GM19452 (cell line): ENCODE measurements around the gene C3orf20.

ENCODE experiments used
- ATAC-seq: cut with Tn5 transposase; IDR thresholded peaks from one replicate; pipeline ENCODE4 v1.9.1; 2021; ENCODE audit not compliant: unreplicated experiment

The C3orf20 gene

DNA sequence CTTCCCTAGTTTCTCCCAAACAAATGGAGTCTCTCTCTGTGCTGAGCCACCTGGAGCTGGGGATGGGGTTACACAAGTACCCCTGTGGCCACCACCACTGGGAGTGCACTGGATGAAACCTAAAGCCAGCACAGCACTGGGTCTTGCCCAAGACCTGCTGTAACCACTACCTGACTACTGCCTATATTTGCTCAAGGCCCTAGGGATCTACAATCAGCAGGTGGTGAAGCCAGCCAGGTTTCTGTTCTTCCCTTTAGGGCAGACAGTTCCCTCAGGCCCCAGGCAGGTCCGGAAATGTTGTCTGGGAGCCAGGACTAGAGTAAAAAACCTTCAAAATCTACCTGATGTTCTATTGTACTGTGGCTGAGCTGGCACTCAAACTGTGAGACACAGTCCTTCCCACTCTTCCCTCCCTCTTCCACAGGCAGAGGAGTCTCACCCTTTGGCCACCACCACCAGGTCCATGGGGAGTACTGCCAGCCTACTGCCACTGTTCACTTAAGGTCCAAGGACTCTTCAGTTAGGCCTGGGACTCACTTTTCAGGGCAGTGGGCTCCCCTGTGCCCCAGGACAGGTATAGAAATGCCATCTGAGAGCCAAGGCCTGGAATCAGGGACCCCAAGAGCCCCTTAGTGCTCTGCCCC is 23.8 kb downstream of the C3orf20 start:
- no peak for ATAC-seq

DNA sequence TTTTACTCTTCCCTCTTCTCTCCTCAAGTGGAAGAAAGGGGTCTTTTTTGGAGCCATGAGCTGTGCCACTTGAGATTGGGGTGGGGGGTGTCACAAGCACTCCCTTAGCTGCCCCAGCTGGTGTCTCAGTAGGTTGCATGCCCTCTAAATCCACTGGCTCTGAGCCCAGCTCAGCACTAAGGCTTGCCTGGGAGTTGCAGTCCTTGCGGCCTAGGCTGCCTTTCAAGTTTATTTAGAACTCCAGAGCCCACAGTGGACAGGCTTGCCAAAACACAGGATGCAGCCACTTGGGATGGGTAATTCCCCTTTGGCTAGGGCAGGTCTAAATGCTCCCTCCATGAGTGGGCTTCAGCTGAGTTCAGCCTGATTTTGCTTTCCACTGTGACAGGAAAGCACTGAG is 24.7 kb downstream of the C3orf20 start:
- ATAC-seq: no peak

DNA sequence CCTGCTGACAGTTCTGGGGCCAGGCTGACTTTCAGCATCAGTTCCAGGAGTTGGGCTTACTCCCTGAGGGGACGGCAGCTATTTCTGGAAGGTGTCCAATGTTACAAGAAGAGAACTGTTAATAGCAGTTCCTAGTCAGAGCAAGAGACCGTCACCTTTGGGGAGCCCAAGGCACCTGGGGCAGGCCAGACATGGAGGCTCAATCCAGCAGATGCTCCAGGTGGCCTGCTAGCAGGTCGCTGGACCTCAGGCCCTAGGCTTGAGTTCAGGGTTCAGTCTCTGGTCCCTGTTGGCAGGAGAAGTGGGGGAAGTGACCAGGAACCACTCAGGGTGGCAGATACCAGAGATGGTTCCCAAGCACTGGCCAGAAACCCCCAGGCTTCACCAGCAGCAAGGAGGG is 25.9 kb downstream of the C3orf20 start:
- no peak for ATAC-seq

DNA sequence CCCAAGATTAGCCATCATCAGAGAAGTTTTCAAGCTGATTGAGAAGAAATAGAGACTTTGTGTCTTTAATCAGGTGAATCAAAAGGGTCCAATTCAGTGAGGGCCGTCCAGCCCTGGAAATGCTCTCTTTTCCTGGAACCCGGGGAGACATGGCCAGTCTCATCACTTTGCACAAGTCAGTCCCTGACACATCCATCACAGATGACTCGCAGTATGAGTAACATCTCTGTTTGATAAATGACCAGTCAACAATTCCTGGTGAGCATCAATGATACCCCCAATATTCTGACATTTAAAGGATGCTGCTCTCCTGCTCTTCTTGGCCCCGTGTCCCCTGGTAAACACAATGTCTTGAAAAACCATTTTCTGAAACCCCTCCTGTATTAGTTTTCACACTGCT is 26.7 kb downstream of the C3orf20 start:
- ATAC-seq: no peak

DNA sequence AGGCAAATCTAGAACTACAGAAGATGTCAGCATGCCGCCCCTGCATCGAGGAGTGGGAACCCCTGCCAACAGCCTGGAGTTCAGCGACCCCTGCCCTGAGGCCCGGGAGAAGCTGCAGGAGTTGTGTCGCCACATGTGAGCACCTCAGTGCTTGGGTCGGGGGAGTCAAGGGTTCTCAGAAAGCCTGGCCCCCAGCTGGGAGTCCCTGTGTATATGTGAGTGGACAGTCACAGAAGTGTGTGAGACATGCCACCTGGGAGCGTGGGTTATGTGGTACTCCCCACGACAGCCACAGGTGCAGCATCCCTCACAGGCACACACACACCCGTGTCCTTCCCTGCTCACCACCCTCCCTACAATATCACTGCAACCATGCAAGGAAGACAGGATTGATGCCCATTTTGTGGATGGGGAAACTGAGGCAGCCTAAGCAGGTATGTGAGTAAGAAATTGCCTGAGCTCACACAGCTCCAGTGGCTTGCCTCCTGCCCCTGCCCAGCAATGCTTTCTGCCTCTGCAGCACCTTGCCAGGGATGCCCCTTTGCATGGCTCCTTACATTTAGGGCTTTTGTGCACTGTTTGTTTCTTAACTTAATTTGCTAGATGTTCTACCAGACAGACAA is 28.3 kb downstream of the C3orf20 start:
- ATAC-seq: no peak

DNA sequence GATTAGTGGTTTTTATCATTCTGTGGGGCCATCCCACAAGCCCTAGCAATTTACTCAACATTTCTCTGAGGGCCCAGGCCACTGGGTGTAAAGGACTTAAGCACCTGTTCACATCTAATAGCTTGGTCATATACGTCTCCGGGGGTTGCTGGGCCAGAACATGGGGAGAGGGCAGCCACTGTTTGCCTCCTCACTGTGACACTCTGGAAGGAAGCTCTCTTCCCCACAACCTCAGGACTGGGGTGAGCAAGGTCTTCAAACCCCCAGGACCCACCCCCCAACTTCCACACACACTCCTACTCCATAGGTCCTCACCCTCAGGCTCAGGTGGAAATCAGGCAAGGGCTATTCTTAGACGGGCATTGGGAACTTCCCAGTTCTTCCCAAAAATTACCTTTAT is 28.9 kb downstream of the C3orf20 start:
- ATAC-seq: no peak

DNA sequence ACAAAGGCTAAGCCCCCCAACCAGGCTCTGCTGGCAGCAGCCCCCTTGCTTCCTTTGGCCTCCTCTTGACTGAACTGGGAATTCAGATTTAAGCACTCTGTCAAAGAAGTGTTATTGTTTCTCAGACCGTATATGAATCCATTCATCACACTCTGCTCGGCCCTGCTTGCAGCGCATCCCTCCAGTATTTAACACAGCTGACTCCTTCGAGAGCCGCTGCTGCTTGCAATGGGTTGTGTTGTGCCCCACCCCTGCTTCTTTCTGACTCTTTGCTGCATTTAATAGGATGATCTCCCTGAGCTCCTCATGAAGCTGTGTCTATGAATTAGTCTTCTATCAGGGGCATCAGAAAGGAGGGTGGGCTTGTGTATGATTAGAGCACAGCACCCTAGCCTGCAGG is 31.2 kb downstream of the C3orf20 start:
- no peak for ATAC-seq

DNA sequence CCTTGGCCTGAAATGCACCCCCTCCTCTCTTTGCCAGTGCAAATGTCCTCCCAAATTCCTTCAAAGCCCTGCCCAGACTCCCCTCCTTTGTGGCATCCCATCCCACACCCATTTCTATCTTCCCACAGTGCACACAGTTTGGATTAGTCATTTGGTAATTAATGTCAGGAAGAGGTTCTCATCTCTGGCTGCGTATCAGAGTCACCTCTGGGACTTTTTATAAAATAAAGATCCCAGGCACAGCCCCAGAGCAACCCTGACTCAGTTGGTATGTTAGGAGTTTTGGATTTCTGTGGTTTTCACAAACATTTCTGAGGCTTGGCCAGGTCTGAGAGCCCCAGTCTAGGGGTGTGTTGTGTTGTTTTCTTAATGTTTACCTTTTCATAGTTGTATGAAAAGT is 41.6 kb downstream of the C3orf20 start:
- no peak for ATAC-seq

DNA sequence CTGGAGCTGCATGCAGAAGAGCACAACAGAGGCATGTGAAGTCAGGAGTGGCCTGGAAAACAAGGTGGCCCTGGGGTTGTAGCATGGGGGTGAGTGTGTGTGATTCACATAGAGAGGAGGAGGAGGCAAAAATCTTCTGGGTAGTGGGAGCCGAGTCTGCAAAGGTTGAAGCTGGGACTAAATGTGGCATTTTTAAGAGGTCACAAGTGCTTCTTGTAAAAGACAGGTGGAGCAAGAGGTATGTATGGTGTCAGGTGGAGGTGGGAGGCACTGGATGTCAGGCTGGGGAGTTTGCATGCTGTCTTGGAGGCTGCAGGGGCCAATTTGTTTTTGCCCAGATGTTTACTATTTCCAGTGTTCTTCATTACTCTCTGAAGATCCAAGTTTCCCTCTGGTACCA is 42.4 kb downstream of the C3orf20 start:
- ATAC-seq: no peak

DNA sequence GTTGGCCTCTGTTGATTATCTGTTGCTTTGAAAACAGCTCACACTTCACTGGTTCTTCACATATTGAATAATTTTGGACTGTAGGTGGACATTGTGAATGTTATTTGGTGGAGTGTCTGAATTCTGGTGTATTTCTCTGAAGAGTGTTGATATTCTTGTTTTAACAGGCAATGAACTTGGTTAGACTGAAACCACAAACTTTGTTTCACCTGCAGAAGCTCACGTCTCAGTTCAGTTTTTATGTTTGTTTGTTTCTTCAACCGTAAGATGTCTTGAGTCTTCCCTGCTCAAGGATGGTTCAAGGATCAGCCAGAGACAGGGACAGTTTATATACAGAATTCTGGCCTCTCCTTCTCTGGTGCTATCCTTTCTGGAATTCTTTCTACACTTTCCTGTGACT is 43.6 kb downstream of the C3orf20 start:
- no peak for ATAC-seq

DNA sequence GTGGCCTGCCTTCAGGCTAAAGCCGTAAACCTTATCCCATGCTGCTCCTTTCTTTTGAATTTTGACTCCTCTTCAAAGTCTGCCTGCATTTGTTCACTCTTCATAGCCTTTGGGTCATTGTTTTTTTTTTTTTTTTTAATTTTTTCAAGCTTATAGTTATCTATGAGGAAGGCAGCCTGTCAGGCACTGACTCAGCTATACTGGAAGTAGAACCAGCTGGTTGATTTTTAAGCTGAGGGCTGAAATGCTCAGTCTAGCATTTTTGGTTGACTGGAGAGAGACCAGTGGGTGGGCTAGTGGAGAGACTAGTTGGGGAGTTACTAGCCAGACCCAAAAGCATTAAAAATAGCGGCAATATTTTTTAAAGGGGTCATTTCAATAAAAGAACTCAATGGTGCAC is 44.1 kb downstream of the C3orf20 start:
- ATAC-seq: no peak

DNA sequence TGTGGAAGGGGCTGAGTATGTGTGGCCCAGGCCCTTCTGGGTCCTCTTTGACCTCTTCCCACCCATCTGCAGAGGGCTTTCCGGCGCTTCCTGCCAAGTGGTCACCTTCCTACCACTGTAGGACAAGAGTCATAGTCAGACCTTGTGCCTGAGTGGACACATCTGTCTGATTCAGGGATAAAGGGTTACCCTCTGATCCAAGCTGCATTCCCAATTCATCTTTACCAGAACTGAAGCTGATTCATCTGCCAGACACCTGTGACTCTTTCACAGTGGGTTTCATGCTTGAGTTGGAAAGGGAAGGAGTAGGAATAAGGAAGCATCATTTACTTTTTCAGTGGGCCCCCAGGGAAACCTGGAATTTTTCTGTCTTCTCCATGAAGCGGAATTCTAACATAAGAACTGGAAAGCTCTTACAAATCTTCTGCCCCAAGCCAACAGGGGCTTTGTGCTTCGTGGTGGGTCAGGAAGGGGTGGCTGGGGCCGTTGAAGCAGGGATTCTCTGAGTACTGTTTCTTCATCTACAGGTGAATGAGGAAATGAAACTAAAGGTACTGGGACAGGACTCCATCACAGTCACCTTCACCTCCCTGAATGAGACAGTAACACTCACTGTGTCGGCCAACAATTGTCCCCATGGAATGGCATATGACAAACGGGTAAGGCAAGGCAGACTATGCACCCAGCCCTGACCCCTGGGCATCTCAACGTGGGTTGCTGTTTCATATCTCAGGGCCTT is 46.4 kb downstream of the C3orf20 start:
- no peak for ATAC-seq

DNA sequence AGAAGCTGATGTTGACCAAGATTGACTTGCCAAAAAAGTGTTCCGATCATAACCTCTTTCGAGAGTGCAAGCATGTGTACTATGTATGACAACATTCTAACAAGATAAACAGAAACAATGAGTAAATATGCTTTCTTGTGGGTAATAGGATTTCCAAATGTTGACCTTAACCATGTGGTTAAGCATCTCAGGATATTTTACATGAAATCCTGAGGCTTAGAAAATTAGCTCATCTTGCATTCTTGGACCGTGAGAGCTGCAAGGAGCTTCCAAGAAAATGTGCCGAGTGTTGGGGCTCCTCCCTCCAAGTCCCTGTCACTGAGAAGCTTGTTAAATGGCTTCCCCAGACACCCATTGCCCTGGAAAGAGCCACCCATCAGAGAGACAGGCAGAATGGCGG is 50.1 kb downstream of the C3orf20 start:
- ATAC-seq: no peak

DNA sequence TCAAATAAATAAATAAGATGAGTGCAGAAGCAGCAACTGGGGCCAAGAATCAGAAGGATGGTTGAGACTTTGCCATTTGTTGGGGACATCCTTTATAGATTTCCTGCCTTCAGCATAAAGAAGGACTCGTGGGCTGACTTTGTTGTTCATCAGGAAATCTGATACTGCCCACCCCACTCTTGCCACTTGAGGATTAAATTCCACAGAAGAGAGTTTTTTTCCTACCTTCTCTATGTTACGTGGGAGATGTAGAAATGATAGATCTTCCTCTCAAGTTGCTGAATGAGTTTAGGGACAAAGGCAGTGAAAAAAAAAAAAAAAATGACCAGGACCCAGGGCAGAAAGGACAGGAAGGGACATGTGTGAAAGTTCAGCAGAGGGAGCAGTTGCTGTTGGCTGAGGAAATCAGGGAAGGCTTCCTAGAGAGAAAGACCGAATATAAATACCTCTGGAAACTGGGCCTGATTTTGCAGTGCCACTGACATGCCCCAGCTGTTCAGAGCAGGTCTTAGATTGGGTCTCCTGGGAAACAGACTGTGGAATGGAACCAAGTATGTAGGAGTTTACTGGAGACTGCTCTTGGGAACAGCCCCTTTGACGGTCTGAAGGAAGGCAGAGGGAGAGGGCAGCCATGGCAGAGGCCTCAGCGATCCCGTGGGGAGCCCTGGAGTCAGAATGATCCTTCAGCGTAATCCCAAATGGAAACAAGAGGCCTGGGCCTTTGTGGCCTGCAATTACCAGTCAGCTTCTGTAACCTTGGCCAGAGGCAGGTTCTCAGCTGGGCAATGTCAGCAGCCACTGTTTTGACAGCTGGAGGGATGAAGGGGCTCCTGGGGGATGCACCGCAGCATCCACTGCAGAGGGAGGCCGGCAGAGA is 50.9 kb downstream of the C3orf20 start:
- ATAC-seq: no peak

DNA sequence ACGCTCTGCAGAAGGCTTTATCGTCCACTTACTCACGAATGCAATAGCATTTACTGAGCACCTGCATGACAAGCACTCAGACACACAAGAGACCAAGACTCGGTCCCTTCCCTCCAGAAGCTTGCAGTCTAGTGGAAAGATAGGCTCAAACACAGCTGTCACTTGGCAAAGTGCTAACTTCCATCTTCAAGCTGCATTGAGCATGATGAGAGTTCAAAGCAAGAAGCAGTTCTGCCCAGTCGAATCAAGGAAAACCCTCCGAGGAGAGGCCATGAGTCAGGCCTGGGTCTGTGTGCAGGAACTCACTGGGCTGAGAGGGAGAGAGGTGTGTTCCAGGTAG is 51.5 kb downstream of the C3orf20 start:
- no peak for ATAC-seq

DNA sequence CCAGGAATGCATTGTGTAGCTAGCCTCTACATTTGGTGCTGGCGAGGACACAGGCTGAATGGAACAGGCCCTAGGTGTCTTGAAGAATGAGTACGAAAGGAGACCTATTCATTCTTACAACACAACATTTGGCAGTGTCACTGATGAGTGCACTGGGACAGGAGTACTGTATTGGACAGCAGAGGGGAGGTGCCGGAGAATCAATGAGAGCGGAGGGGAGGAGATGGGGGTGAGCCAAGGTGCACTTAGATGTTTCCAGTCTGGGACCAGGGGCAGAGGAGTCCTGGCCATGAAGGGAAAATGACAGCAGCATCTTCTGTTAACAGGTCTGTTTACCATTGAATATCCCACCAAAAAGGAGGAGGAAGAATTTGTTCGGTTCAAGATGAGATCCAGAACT is 53.2 kb downstream of the C3orf20 start:
- ATAC-seq: no peak

DNA sequence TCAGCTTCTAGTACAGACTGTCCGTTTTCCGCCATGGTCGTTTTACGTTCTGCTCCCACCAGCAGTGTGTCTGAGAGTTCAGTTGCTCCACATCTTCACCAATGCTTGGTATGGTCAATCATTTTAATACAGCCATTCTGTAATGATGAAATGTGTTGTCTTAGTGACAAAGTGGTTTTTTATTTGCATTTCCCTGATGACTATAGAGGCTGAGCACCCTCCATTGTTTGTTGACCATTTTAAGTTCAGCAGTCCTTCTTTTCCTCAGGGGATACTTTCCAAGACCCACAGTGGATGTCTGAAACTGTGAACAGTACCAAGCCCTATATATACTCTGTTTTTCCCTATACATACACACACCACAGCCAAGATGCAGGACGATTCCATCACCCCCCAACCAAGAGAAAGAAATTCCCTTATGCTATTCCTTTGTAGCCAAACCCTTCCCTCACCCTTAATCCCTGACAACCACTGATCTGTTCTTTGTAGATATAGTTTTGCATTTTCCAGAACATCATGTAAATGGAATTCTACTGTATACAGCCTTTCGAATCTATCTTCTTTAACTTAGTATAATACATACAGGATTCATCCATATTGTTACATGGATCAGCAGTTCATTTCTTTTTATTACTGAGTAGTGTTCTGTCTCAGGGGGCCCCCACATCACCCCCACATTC is 55.9 kb downstream of the C3orf20 start:
- no peak for ATAC-seq

DNA sequence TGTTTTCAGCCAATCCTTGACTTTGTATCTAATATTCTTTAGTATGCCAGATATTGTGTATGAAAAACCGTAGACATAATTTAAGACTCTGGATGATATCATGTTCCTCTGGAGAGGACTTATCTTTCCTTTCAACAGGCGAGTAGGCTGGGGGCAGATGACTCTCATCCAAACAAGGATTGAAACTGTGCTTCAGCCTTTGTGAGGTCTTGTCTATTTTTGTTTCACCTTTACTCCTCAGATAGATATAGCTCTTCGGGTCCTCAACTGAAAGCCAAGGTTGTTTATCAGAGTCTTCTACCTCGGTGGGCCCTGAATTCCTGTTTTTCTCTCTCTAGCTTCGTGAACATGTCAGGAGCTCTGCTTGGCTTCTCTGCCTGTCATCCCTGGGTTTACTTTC is 66.0 kb downstream of the C3orf20 start:
- no peak for ATAC-seq

DNA sequence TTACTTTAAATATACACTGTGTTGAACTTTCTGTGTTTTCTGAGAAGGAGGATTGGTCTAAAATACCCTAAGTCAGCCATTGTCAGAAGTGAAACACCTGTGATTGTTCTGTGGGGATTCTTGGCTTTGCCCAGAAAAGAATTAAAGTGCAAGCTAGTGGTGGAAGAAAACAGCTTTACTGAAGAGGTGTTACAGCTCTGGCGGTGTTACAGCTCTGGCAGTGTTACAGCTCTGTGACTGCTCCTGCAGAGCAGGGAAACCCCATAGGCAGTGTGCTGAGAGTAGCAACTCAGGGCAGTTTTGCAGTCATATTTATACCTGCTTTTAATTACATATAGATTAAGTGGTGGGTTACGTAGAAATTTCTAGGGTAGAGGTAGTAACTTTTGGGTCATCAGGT is 66.6 kb downstream of the C3orf20 start:
- ATAC-seq: no peak

DNA sequence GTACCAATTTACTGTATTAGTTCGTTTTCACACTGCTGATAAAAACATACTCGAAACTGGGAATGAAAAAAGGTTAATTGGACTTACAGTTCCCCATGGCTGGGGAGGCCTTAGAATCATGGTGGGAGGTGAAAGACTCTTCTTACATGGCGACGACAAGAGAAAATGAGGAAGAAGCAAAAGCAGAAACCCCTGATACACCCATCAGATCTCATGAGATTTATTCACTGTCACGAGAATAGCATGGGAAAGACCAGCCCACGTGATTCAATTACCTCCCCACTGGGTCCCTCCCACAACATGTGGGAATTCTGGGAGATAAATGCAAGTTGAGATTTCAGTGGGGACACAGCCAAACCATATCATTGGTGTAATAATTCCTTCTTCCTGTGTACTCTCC is 69.6 kb downstream of the C3orf20 start:
- ATAC-seq: no peak

DNA sequence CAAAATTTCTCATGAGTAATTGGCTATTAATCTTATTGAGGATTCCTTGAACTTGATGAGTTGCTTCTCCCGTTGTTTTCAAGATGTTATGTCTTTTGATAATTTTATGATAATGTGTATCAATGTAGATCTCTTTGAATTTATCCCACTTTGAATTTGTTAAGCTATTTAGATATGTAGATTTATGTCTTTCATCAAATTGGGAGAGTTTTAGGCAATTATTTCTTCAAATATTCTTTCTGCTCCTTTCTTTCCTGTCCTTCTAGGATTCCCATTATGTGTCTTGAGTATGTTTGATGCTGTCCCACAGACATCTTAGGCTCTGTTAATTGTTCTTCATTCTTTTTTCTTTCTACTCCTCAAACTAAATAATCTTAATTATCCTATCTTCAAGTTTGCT is 75.7 kb downstream of the C3orf20 start:
- no peak for ATAC-seq
